ENCODE data around the gene SLC25A36.
A peak's percentile ranks its signal among the peaks of the same experiment; 100 is the strongest.

SLC25A36 gene

GRCh38 chr3:140910860-140911259, 30.8 kb upstream of the SLC25A36 start:
- Histone ChIP-seq H2BK120ac (ENCODE audit: insufficient read depth, low read length, poor library complexity) (peak overlapping the region; percentile 66), H2AK5ac (ENCODE audit: low read length) (no peak overlapping the region), H2BK5ac (ENCODE audit: low read depth, low read length, poor library complexity) (peak overlapping the region; percentile 21), H3K36me3 (ENCODE audit: control insufficient read depth in 1 of 2, insufficient read depth in 2 of 2, low read length in 2 of 2) (no peaks in the 10 kb centered on the region), H3K27me3 (ENCODE audit: insufficient read depth, low read length) (no peaks in the 10 kb centered on the region), H3K4me1 (ENCODE audit: control insufficient read depth in 1 of 2, insufficient read depth in 2 of 2, low read length in 2 of 2) (no peaks in the 10 kb centered on the region), H3K4me2 (ENCODE audit: low read length) (peak overlapping the region; percentile 8), H4K91ac (ENCODE audit: low read depth, low read length) (no peak overlapping the region), H3K4ac (ENCODE audit: low read depth, low read length) (no peak overlapping the region), H3K79me1 (ENCODE audit: low read length) (peaks cover 1% of the 10 kb centered on the region), H3K18ac (ENCODE audit: low read length) (peak overlapping the region; percentile 65), H3K9me3 (ENCODE audit: insufficient read depth, low read depth, low read length) (no peaks in the 10 kb centered on the region), H3K9ac (ENCODE audit: low read length) (no peak overlapping the region), H4K12ac (ENCODE audit: low read depth, low read length) (peak overlapping the region; percentile 87), H2BK12ac (ENCODE audit: low read length) (no peak overlapping the region), H3K27ac (ENCODE audit: low read depth, low read length) (no peak overlapping the region), H3K23ac (ENCODE audit: low read length) (no peak overlapping the region), H3K79me2 (ENCODE audit: control insufficient read depth, insufficient read depth, low read length, poor library complexity) (no peaks in the 10 kb centered on the region), H3K14ac (ENCODE audit: low read length) (no peak overlapping the region), H3K4me3 (ENCODE audit: low read depth, low read length) (no peak overlapping the region), H2AFZ (ENCODE audit: insufficient read depth, low read length, poor library complexity) (no peak overlapping the region), H4K8ac (ENCODE audit: low read depth, low read length) (peak overlapping the region; percentile 88)
- DNase-seq = peak in 1 of 2 donors; percentile 47
- no CpG with 5 or more reads among the region's 5 CpGs for WGBS (ENCODE audit: extremely low coverage, insufficient coverage, insufficient read length)

GRCh38 chr3:140911822-140912221, 29.8 kb upstream of the SLC25A36 start:
- H2BK12ac ChIP-seq (ENCODE audit: low read length) = no peak overlapping the region
- H2BK5ac ChIP-seq (ENCODE audit: low read depth, low read length, poor library complexity) = no peak overlapping the region
- no peak overlapping the region for H2AFZ ChIP-seq (ENCODE audit: insufficient read depth, low read length, poor library complexity)
- WGBS (ENCODE audit: extremely low coverage, insufficient coverage, insufficient read length) = no CpG with 5 or more reads among the region's 2 CpGs
- H3K9ac ChIP-seq (ENCODE audit: low read length) = no peak overlapping the region
- H2AK5ac ChIP-seq (ENCODE audit: low read length) = no peak overlapping the region
- H3K23ac ChIP-seq (ENCODE audit: low read length) = no peak overlapping the region
- H3K27ac ChIP-seq (ENCODE audit: low read depth, low read length) = no peak overlapping the region
- no peak overlapping the region for H2BK120ac ChIP-seq (ENCODE audit: insufficient read depth, low read length, poor library complexity)
- H3K9me3 ChIP-seq (ENCODE audit: insufficient read depth, low read depth, low read length) = no peaks in the 10 kb centered on the region
- no peak overlapping the region for H3K4me2 ChIP-seq (ENCODE audit: low read length)
- no peaks in the 10 kb centered on the region for H3K36me3 ChIP-seq (ENCODE audit: control insufficient read depth in 1 of 2, insufficient read depth in 2 of 2, low read length in 2 of 2)
- no peaks in the 10 kb centered on the region for H3K4me1 ChIP-seq (ENCODE audit: control insufficient read depth in 1 of 2, insufficient read depth in 2 of 2, low read length in 2 of 2)
- no peak overlapping the region for H3K4ac ChIP-seq (ENCODE audit: low read depth, low read length)
- peaks cover 1% of the 10 kb centered on the region for H3K79me1 ChIP-seq (ENCODE audit: low read length)
- H4K12ac ChIP-seq (ENCODE audit: low read depth, low read length) = no peak overlapping the region
- H3K18ac ChIP-seq (ENCODE audit: low read length) = no peak overlapping the region
- peaks cover 2% of the 10 kb centered on the region for H3K27me3 ChIP-seq (ENCODE audit: insufficient read depth, low read length)
- DNase-seq = no peak
- no peak overlapping the region for H3K14ac ChIP-seq (ENCODE audit: low read length)
- no peak overlapping the region for H3K4me3 ChIP-seq (ENCODE audit: low read depth, low read length)
- no peak overlapping the region for H4K91ac ChIP-seq (ENCODE audit: low read depth, low read length)
- H3K79me2 ChIP-seq (ENCODE audit: control insufficient read depth, insufficient read depth, low read length, poor library complexity) = no peaks in the 10 kb centered on the region
- no peak overlapping the region for H4K8ac ChIP-seq (ENCODE audit: low read depth, low read length)

- H3K27ac ChIP-seq (ENCODE audit: low read depth, low read length) = no peak overlapping the region
- DNase-seq = no peak
- no peak overlapping the region for H4K12ac ChIP-seq (ENCODE audit: low read depth, low read length)
- no peak overlapping the region for H4K8ac ChIP-seq (ENCODE audit: low read depth, low read length)
- peaks cover 1% of the 10 kb centered on the region for H3K79me1 ChIP-seq (ENCODE audit: low read length)
- no peaks in the 10 kb centered on the region for H3K9me3 ChIP-seq (ENCODE audit: insufficient read depth, low read depth, low read length)
- H2BK5ac ChIP-seq (ENCODE audit: low read depth, low read length, poor library complexity) = no peak overlapping the region
- H3K18ac ChIP-seq (ENCODE audit: low read length) = no peak overlapping the region
- H3K4me3 ChIP-seq (ENCODE audit: low read depth, low read length) = no peak overlapping the region
- H3K4me2 ChIP-seq (ENCODE audit: low read length) = no peak overlapping the region
- no peak overlapping the region for H2BK120ac ChIP-seq (ENCODE audit: insufficient read depth, low read length, poor library complexity)
- no peak overlapping the region for H2AFZ ChIP-seq (ENCODE audit: insufficient read depth, low read length, poor library complexity)
- H3K23ac ChIP-seq (ENCODE audit: low read length) = no peak overlapping the region
- H3K9ac ChIP-seq (ENCODE audit: low read length) = no peak overlapping the region
- WGBS (ENCODE audit: extremely low coverage, insufficient coverage, insufficient read length) = no CpG with 5 or more reads among the region's 5 CpGs
- H3K79me2 ChIP-seq (ENCODE audit: control insufficient read depth, insufficient read depth, low read length, poor library complexity) = no peaks in the 10 kb centered on the region
- H2BK12ac ChIP-seq (ENCODE audit: low read length) = no peak overlapping the region
- H3K4ac ChIP-seq (ENCODE audit: low read depth, low read length) = no peak overlapping the region
- no peak overlapping the region for H2AK5ac ChIP-seq (ENCODE audit: low read length)
- H3K4me1 ChIP-seq (ENCODE audit: control insufficient read depth in 1 of 2, insufficient read depth in 2 of 2, low read length in 2 of 2) = no peaks in the 10 kb centered on the region
- no peaks in the 10 kb centered on the region for H3K36me3 ChIP-seq (ENCODE audit: control insufficient read depth in 1 of 2, insufficient read depth in 2 of 2, low read length in 2 of 2)
- H3K14ac ChIP-seq (ENCODE audit: low read length) = no peak overlapping the region
- H4K91ac ChIP-seq (ENCODE audit: low read depth, low read length) = no peak overlapping the region
- peaks cover 2% of the 10 kb centered on the region for H3K27me3 ChIP-seq (ENCODE audit: insufficient read depth, low read length)
These were observed 27.9 kb upstream of the SLC25A36 start for GRCh38 chr3:140913728-140914127.

GRCh38 chr3:140914384-140914945, 27.2 kb upstream of the SLC25A36 start:
- no peak overlapping the region for H2BK12ac ChIP-seq (ENCODE audit: low read length)
- H3K79me1 ChIP-seq (ENCODE audit: low read length) = peaks cover 1% of the 10 kb centered on the region
- H3K23ac ChIP-seq (ENCODE audit: low read length) = no peak overlapping the region
- H3K18ac ChIP-seq (ENCODE audit: low read length) = no peak overlapping the region
- no peak overlapping the region for H3K14ac ChIP-seq (ENCODE audit: low read length)
- no peak overlapping the region for H4K12ac ChIP-seq (ENCODE audit: low read depth, low read length)
- no peak overlapping the region for H2BK5ac ChIP-seq (ENCODE audit: low read depth, low read length, poor library complexity)
- no CpG with 5 or more reads among the region's 4 CpGs for WGBS (ENCODE audit: extremely low coverage, insufficient coverage, insufficient read length)
- no peak overlapping the region for H4K8ac ChIP-seq (ENCODE audit: low read depth, low read length)
- H3K9me3 ChIP-seq (ENCODE audit: insufficient read depth, low read depth, low read length) = no peaks in the 10 kb centered on the region
- H3K4ac ChIP-seq (ENCODE audit: low read depth, low read length) = no peak overlapping the region
- no peak overlapping the region for H3K4me3 ChIP-seq (ENCODE audit: low read depth, low read length)
- no peak overlapping the region for H3K27ac ChIP-seq (ENCODE audit: low read depth, low read length)
- no peaks in the 10 kb centered on the region for H3K36me3 ChIP-seq (ENCODE audit: control insufficient read depth in 1 of 2, insufficient read depth in 2 of 2, low read length in 2 of 2)
- H3K4me2 ChIP-seq (ENCODE audit: low read length) = no peak overlapping the region
- peaks cover 2% of the 10 kb centered on the region for H3K27me3 ChIP-seq (ENCODE audit: insufficient read depth, low read length)
- H2AK5ac ChIP-seq (ENCODE audit: low read length) = no peak overlapping the region
- H4K91ac ChIP-seq (ENCODE audit: low read depth, low read length) = no peak overlapping the region
- no peaks in the 10 kb centered on the region for H3K4me1 ChIP-seq (ENCODE audit: control insufficient read depth in 1 of 2, insufficient read depth in 2 of 2, low read length in 2 of 2)
- H3K9ac ChIP-seq (ENCODE audit: low read length) = no peak overlapping the region
- no peak overlapping the region for H2AFZ ChIP-seq (ENCODE audit: insufficient read depth, low read length, poor library complexity)
- no peaks in the 10 kb centered on the region for H3K79me2 ChIP-seq (ENCODE audit: control insufficient read depth, insufficient read depth, low read length, poor library complexity)
- H2BK120ac ChIP-seq (ENCODE audit: insufficient read depth, low read length, poor library complexity) = no peak overlapping the region
- DNase-seq = no peak

All from trophoblast cell (in vitro differentiated cells and primary cell).